ENCODE measurements around the gene HBS1L. TPM values are rescaled to one million over a fixed set of nuclear protein-coding genes. Genes with fewer than 3 reads are reported as not detected.

Gene HBS1L
- total RNA-seq, 4 donors from 2014 or later, result 35.4 to 50.2 (median 45.5) TPM

DNA sequence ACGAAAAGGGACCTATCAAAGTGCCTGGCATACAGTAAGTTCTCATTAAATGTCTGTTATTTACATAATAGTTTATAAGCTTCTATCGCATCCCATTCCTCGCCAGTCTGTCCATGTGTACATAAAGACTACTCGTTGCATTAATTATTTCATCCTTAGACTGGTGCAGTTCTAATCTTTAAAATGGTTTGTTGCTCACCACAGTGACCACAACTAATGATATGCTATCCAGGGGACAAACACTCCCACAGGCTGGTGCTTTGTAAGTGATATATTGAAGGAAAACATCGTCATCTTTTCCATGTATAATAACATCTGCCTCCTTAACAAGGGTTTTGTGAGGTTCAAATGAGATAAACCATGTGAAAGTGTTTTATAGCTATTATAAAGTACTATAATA, 39.0 kb upstream of the HBS1L start:
- TF ChIP-seq, protein P1, sequence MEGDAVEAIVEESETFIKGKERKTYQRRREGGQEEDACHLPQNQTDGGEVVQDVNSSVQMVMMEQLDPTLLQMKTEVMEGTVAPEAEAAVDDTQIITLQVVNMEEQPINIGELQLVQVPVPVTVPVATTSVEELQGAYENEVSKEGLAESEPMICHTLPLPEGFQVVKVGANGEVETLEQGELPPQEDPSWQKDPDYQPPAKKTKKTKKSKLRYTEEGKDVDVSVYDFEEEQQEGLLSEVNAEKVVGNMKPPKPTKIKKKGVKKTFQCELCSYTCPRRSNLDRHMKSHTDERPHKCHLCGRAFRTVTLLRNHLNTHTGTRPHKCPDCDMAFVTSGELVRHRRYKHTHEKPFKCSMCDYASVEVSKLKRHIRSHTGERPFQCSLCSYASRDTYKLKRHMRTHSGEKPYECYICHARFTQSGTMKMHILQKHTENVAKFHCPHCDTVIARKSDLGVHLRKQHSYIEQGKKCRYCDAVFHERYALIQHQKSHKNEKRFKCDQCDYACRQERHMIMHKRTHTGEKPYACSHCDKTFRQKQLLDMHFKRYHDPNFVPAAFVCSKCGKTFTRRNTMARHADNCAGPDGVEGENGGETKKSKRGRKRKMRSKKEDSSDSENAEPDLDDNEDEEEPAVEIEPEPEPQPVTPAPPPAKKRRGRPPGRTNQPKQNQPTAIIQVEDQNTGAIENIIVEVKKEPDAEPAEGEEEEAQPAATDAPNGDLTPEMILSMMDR (IDR thresholded peaks at IDR 0.05; ENCODE audit: low read depth), result no peak

DNA sequence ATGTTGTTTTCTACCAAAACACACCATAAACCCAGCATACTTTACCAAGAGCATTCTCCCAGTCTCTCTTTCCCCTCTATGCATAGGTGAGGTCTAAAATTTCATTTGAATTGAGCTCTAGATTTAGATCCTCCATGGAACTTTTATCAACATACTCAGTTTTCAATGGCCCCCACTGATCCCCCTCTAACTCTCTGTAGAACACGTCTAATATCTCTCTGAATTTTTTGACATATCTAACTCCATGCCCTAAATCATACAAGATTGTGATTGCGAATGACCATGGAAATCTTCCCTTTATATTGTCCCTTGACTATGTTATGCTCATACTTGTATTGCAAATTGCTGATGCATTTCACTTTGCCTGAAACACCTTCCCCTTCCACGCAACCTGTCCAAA, 38.1 kb upstream of the HBS1L start:
- TF ChIP-seq, protein P1 (IDR thresholded peaks at IDR 0.05; ENCODE audit: low read depth), result no peak

DNA sequence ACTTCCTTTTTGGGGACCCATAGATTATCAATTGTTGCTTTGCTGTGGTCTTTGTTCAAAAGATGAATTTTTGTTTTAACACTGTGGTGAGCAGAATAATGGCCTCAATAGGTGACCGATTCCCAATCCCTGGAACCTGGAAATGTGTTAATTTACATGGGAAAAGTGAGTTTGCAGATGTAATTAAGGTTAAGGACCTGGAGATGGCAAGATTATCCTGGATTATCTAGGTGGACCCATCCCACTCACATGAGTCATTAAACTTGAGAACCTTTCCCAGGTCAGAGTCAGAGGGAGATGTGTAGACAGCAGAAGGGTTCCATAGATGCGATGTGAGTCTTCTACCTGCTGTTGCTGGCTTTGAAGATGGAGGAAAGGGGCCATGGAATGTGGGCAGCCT, 36.2 kb upstream of the HBS1L start:
- TF ChIP-seq, protein P1 (IDR thresholded peaks at IDR 0.05; ENCODE audit: low read depth), result no peak

- TF ChIP-seq, protein P1 (IDR thresholded peaks at IDR 0.05; ENCODE audit: low read depth), result no peak
Observed at GRCh38 chr6:135089901-135090300, 35.3 kb upstream of the HBS1L start.

GRCh38 chr6:135088818-135089809, 34.5 kb upstream of the HBS1L start:
- TF ChIP-seq, protein P1 (IDR thresholded peaks at IDR 0.05; ENCODE audit: low read depth), result no peak

DNA sequence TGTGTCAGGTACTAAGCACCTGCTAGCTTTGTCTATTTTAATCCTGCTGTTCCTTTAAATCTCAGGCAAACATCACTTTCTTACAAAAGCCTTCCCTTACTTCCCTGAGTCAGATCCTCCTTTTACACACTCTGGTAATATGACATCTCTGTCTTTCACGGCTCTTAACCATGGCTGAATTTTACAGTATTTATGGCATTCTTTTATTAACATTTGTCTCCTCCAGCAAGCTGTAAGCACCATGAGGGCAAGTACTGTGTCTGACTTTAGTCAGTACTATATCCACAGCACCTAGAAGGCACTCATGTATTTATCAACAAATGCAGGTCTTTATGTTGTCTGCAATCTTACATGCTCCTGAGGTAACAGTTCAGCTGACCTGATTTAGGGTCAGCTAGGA, 33.7 kb upstream of the HBS1L start:
- TF ChIP-seq, protein P1 (IDR thresholded peaks at IDR 0.05; ENCODE audit: low read depth), result no peak

- TF ChIP-seq, protein P1 (IDR thresholded peaks at IDR 0.05; ENCODE audit: low read depth), result no peak
Observed at GRCh38 chr6:135087803-135088202, 33.2 kb upstream of the HBS1L start.
